ENCODE measurements around the gene LRRC61.
"Not testable (repeated sequence)": the region's sequence is repeated elsewhere in the genome, so short reads cannot be mapped to it uniquely, and the experiment has no call there.

Gene LRRC61

DNA sequence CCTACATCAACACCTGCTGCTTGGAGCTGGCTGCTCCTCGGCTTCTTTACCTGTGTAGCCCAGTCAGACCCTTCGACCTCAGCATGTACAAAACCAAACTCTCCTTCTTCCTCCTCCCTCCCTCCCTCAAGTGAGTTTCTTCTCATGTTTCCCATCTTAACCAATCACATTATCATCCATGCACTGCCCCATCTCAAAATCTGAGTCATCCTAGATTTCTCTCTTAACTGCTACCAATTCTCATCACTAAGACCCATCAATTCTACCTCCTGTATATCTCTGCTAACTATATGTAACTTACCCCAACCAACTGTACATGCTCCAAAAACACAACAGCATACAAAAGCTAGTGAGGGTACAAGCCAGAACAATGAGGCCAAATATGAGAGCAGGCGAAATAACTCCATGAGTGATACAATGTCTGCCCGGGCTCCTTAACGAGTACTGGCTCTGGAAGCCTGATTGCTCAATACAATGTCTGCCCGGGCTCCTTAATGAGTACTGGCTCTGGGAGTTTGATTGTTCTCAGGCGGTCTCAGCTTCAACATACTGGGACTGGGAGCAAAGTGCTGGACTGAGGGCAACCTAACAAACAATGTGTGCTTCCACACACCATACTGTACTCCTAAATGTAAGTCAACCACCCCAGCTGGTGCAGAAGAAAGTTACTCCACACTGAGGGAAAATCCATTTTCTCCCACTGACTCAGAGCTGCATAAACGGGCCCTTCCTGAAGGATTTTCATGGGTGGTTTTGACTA, 18.5 kb upstream of the LRRC61 start:
- H3K9me3 Mint-ChIP-seq; H3K27ac Mint-ChIP-seq; H3K27me3 Mint-ChIP-seq; H3K4me3 Mint-ChIP-seq; H3K36me3 Mint-ChIP-seq (ENCODE audit: low read depth); H3K4me1 Mint-ChIP-seq (ENCODE audit: low read depth): not testable (repeated sequence)

DNA sequence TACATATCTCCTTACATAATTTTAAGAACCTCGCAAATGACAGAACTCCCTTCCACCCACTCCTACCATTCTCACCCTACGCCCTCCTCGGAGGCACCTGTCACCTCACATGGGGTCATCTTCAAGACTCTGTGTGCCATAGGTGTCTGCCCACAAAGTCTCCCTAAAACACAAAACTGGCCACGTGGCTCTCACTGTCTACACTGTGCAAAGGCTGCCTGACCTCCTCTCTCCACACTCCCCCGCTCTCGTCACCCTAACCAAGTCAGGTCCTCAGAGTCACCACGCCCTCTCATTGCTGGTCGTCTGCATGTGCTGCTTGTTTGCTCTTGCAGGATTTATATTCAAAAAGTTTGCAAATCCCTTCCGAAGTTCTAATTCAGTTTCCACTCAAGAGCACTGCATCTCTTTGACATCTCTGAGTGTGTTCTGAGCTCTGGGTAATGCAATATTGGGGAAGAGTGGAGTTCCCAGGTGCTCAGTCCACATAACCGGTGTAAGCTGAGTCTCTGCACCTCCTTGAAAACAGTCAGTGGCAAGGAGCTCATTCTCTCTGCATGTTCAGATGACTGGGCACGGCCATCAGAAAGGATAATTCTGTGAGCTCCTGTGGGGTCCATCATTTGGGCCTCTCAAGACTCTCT, 17.8 kb upstream of the LRRC61 start:
- not testable (repeated sequence) for H3K27me3 Mint-ChIP-seq, H3K4me3 Mint-ChIP-seq

DNA sequence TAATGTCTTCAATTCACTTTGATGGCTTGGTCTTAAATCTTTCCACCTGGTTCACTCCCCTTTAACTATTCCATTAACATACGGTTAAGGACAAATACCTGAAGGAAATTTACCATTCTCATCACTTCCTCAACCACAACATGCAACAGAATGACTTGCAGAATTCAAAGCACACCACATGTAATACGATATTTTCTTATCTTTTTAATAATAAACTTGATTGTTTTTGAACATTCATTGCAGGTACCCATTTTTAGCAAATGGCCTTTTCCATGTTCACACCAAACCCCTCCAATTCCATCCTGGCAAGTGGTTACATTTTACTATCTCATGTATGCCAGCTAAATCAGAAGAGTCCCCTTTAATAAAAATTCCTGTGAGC, 17.3 kb upstream of the LRRC61 start:
- not testable (repeated sequence) for H3K36me3 Mint-ChIP-seq (ENCODE audit: low read depth); H3K27ac Mint-ChIP-seq; H3K9me3 Mint-ChIP-seq; H3K4me1 Mint-ChIP-seq (ENCODE audit: low read depth); H3K4me3 Mint-ChIP-seq; H3K27me3 Mint-ChIP-seq

More for the DNA sequence above, 17.8 kb upstream of the LRRC61 start:
- H3K27ac Mint-ChIP-seq; H3K4me1 Mint-ChIP-seq (ENCODE audit: low read depth); H3K9me3 Mint-ChIP-seq; H3K36me3 Mint-ChIP-seq (ENCODE audit: low read depth): not testable (repeated sequence)

DNA sequence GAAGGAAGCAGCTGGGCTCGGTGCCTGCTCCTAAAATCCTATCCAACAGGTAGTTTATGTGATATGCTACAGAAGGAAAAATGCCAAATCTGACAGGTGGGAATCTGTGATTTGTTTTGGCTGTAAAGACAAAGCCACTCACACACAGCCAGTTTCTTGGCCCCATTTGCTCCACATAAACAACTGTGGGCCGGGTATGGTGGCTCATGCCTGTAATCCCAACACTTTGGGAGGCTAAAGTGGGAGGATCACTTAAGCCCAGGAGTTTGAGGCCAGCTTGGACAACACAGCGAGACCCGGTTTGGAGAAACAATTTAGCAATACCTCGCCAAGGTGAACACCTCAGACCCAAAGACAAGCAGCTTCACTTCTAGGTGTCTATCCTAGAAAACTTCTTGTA, 16.8 kb upstream of the LRRC61 start:
- not testable (repeated sequence) for H3K36me3 Mint-ChIP-seq (ENCODE audit: low read depth); H3K9me3 Mint-ChIP-seq; H3K4me3 Mint-ChIP-seq; H3K27ac Mint-ChIP-seq; H3K4me1 Mint-ChIP-seq (ENCODE audit: low read depth); H3K27me3 Mint-ChIP-seq

DNA sequence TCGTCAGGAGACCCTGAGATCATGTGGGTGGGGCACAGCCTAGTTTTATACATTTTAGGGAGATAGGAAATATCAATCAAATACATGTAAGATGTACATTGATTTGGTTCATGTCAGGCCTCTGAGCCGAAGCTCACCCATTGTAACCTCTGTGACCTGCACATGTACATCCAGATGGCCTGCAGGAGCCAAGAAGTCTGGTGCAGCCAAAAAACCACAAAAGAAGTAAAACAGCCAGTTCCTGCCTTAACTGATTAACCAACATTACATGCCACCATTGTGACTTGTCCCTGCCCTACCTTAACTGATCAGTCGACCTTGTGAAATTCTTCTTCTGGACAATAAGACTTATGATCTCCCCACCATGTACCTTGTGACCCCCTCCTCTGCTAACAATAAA, 16.0 kb upstream of the LRRC61 start:
- Mint-ChIP-seq H3K36me3 (ENCODE audit: low read depth) (no peaks in the 10 kb centered on the region), H3K27me3 (no peaks in the 10 kb centered on the region), H3K4me1 (ENCODE audit: low read depth) (peaks cover 4% of the 10 kb centered on the region), H3K4me3 (no peak overlapping the region), H3K27ac (no peak overlapping the region), H3K9me3 (no peaks in the 10 kb centered on the region)

DNA sequence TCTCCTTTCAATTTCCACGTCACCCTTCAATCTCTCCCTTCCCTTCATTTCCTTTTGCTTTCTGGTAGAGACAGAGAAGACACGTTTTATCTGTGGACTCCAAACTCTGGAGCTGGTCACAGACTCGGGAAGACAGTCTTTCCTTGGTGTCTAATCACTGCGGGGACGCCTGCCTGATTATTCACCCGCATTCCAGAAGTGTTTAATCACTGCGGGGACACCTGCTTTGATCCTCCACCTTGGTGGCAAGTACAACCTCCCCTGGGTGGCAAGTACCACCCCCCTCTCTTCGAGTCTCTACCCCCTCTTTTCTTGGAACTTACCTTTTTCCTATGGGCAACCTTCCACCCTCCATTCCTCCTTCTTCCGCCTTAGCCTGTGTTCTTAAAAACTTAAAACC, 15.3 kb upstream of the LRRC61 start:
- Mint-ChIP-seq H3K27ac (no peak overlapping the region), H3K4me3 (no peak overlapping the region), H3K36me3 (ENCODE audit: low read depth) (no peaks in the 10 kb centered on the region), H3K9me3 (no peaks in the 10 kb centered on the region), H3K27me3 (no peaks in the 10 kb centered on the region), H3K4me1 (ENCODE audit: low read depth) (peaks cover 4% of the 10 kb centered on the region)

DNA sequence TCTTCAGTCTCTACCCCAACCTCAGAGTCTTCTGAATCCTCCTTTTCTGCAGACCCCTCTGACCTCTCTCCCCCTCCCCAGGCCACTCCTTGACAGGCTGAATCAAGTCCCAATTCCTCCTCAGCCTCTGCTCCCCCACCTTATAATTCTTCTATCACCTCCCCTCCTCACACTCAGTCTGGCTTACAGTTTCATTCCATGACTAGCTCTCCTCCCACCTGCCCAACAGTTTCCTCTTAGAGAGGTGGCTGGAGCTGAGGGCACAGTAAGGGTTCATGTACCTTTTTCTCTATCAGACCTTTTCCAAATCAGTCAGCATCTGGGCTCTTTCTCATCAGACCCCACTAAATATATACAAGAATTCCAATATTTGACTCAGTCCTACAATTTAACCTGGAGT, 14.6 kb upstream of the LRRC61 start:
- no peak overlapping the region for H3K4me3 Mint-ChIP-seq
- no peaks in the 10 kb centered on the region for H3K27me3 Mint-ChIP-seq
- H3K9me3 Mint-ChIP-seq: no peaks in the 10 kb centered on the region
- H3K4me1 Mint-ChIP-seq (ENCODE audit: low read depth): peaks cover 4% of the 10 kb centered on the region
- H3K27ac Mint-ChIP-seq: no peak overlapping the region
- no peaks in the 10 kb centered on the region for H3K36me3 Mint-ChIP-seq (ENCODE audit: low read depth)

DNA sequence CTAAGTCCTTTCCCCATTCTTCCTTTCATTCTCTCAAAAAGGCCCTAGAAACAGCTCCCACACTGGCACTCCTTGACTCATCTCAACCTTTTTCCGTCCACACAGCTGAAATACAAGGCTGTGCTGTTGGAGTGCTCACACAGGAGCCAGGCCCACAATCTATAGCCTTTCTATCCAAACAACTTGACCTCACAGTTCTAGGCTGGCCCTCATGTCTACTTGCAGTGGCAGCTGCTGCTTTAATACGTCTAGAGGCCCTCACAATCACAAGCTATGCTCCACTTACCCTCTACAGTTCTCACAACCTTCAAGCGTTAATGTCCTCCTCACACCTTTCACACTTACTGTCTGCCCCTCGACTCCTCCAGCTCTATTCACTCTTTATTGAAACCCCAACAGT, 12.0 kb upstream of the LRRC61 start:
- peaks cover 4% of the 10 kb centered on the region for H3K4me1 Mint-ChIP-seq (ENCODE audit: low read depth)
- H3K36me3 Mint-ChIP-seq (ENCODE audit: low read depth): no peaks in the 10 kb centered on the region
- no peak overlapping the region for H3K27ac Mint-ChIP-seq
- no peaks in the 10 kb centered on the region for H3K9me3 Mint-ChIP-seq
- H3K4me3 Mint-ChIP-seq: no peak overlapping the region
- no peaks in the 10 kb centered on the region for H3K27me3 Mint-ChIP-seq

DNA sequence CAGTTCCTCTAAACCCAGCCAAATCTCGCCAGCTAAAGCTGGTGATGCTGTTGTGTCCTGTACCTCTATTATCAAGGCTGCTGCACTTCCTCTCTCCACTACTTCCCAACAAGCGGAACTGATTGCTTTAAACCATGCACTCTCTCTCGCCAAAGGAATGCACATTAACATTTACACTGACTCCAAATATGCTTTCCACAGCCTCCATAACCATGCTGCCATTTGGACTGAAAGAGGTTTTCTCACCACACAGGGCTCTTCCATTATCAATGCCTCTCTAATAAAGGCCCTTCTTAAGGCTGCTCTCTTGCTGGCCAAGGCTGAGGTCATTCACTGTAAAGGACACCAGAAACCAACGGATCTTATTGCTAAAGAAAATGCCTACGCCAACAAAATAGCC, 11.4 kb upstream of the LRRC61 start:
- no peaks in the 10 kb centered on the region for H3K27me3 Mint-ChIP-seq
- no peaks in the 10 kb centered on the region for H3K9me3 Mint-ChIP-seq
- peaks cover 4% of the 10 kb centered on the region for H3K4me1 Mint-ChIP-seq (ENCODE audit: low read depth)
- H3K36me3 Mint-ChIP-seq (ENCODE audit: low read depth): no peaks in the 10 kb centered on the region
- H3K4me3 Mint-ChIP-seq: no peak overlapping the region
- H3K27ac Mint-ChIP-seq: no peak overlapping the region

DNA sequence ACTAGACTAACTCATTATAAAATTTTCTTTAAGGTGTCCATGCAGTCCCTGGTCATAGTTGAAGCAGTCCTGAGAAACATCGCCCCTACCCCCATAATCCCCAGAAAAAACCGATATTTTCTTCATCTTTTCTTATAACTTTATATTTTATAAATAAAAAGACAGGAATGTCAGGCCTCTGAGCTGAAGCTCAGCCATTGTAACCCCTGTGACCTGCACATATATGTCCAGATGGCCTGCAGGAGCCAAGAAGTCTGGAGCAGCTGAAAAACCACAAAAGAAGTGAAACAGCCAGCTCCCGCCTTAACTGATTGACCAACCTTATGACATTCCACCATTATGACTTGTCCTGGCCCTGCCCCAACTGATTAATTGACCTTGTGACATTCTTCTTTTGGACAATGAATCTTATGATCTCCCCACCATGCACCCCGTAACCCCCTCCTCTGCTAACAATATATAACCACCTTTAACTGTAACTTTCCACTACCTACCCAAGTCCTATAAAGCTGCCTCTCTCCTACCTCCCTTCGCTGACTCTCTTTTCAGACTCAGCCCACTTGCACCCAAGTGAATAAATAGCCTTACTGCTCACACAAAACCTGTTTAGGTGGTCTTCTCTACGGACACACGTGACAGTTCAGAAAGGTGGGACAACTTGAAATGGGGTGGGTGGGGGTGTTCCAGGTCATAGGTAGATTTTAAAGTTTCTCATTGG, 10.3 kb upstream of the LRRC61 start:
- H3K4me1 Mint-ChIP-seq (ENCODE audit: low read depth); H3K36me3 Mint-ChIP-seq (ENCODE audit: low read depth); H3K9me3 Mint-ChIP-seq; H3K4me3 Mint-ChIP-seq; H3K27me3 Mint-ChIP-seq; H3K27ac Mint-ChIP-seq: not testable (repeated sequence)

DNA sequence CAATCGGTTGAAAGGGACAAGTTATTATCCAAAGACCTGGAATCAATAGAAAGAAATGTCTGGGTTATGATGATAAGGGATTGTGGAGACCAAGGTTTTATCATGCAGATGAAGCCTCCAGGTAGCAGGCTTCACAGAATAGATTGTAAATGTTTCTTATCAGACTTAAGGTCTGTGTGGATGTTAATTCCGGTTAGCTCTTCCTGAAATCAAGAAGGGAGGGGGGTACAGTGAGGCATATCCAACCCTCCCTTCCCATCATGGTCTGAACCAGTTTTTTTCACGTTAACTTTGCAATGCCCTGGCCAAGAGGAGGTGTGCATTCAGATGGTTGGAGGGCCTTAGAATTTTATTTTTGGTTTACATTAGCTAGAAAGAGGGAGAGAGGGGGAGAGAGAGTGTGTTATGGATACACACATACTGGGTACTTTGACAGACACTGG, 9.8 kb upstream of the LRRC61 start:
- H3K4me3 Mint-ChIP-seq: no peak overlapping the region
- H3K27me3 Mint-ChIP-seq: no peaks in the 10 kb centered on the region
- H3K4me1 Mint-ChIP-seq (ENCODE audit: low read depth): peaks cover 4% of the 10 kb centered on the region
- H3K36me3 Mint-ChIP-seq (ENCODE audit: low read depth): peaks cover 5% of the 10 kb centered on the region
- H3K27ac Mint-ChIP-seq: no peak overlapping the region
- H3K9me3 Mint-ChIP-seq: no peaks in the 10 kb centered on the region

DNA sequence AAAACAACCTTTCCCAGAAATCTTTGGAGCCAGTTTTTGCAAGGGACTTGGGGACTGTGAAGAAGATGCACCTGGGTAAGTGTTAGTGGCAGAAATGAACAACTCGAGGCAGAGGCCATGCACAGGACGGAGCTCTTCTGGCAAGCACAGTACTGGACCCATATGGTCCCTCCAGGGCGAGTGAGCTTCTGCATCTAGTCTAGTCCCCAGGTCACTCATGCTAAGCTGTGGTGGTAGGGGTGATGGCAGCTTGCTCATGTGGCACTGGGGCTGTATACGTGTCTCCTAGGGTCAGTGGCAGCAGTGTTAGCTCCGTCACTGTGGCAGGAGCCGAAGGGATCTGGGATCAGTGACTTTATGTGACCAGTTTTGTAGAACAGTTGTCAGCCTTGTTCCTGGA, 9.3 kb upstream of the LRRC61 start:
- H3K36me3 Mint-ChIP-seq (ENCODE audit: low read depth): peaks cover 5% of the 10 kb centered on the region
- H3K4me3 Mint-ChIP-seq: no peak overlapping the region
- H3K27ac Mint-ChIP-seq: no peak overlapping the region
- peaks cover under 1% of the 10 kb centered on the region for H3K4me1 Mint-ChIP-seq (ENCODE audit: low read depth)
- H3K27me3 Mint-ChIP-seq: no peaks in the 10 kb centered on the region
- H3K9me3 Mint-ChIP-seq: no peaks in the 10 kb centered on the region

DNA sequence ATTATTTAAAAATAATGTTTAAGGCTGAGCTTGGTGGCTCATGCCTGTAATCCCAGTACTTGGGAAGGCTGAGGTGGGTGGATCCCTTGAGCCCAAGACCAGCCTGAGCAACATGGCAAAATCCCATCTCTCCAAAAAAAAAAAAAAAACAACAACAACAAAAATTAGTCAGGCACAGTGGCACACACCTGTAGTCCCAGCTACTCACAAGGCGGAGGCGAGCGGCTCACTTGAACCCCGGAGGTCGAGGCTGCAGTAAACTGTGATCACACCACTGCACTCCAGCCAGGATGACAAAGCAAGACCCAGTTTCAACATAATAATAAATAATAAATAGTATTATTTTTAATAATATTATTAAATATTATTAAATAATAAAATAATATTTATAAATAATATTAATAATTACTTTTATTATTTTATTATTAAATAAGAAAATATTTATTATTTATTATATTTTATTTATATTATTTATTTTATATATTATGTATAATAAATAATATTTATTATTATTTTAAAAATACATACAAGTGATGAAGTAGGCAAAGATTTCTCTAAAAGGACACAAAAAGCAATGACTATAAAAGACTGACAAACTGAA, 8.4 kb upstream of the LRRC61 start:
- Mint-ChIP-seq H3K4me1 (ENCODE audit: low read depth) (no peaks in the 10 kb centered on the region), H3K4me3 (no peak overlapping the region), H3K27me3 (no peaks in the 10 kb centered on the region), H3K36me3 (ENCODE audit: low read depth) (peaks cover 5% of the 10 kb centered on the region), H3K9me3 (no peaks in the 10 kb centered on the region), H3K27ac (no peak overlapping the region)

DNA sequence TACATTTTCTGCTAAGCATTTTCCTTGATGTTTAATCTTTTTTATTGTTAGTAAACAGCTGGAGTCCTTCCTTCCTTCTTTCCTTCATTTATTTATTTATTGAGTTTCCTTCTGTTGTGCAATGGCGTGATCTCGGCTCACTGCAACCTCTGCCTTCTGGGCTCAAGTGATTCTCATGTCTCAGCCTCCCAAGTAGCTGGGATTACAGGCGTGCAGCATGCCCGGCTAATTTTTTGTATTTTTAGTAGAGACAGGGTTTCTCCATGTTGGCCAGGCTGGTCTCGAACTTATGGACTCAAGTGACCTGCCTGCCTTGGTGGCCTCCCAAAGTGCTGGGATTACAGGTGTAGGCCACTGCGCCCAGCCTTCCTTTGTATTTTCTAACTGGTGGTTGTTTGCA, 6.2 kb upstream of the LRRC61 start:
- not testable (repeated sequence) for H3K27ac Mint-ChIP-seq; H3K27me3 Mint-ChIP-seq; H3K9me3 Mint-ChIP-seq; H3K4me3 Mint-ChIP-seq; H3K36me3 Mint-ChIP-seq (ENCODE audit: low read depth)
- H3K4me1 Mint-ChIP-seq (ENCODE audit: low read depth): peaks cover 20% of the 10 kb centered on the region

DNA sequence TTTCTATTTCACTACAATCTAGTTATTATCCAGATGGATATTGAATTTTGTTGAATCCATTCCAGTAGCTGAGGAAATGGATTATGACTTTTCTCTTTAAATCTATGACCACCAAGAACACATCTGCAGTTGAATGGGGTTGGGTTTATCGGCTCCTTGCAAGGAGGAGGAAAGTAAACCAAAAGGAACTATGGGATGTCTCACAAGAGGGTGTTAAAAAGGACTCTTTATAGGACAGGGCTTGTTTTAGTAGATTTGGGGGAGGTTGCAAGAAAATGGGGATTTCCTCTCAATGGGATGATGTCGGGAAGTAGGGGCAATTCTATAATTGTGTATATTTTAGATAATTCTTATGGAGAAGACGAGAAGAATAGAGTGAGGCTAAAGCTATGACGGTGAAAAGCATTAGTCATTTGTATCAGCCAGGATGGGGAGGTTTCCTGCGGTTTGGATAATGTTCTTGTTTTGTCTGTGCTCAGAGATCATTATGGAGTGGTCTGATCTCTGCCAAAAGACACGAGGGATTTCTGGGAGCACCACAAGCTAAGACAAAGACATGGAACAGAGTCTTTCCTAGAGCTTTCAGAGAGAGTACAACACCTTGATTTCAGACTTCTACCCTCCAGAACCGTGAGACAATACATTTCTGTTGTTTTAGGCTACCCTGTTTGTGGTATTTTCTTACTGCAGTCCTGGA, 5.3 kb upstream of the LRRC61 start:
- peaks cover 5% of the 10 kb centered on the region for H3K36me3 Mint-ChIP-seq (ENCODE audit: low read depth)
- H3K4me1 Mint-ChIP-seq (ENCODE audit: low read depth): peaks cover 29% of the 10 kb centered on the region
- H3K27me3 Mint-ChIP-seq: no peaks in the 10 kb centered on the region
- no peak overlapping the region for H3K4me3 Mint-ChIP-seq
- no peaks in the 10 kb centered on the region for H3K9me3 Mint-ChIP-seq
- no peak overlapping the region for H3K27ac Mint-ChIP-seq

Measured in stimulated activated naive CD8-positive, alpha-beta T cell treated with anti-CD3 and anti-CD28 coated beads, Interleukin-15, Interleukin-2, amounts not matched to agents 100 ng/mL and 50 ng/mL, for 24 hours (primary cell).